HL-60/S4 treated with retinoic acid at 250 ng/mL for 4 days and 3 days (cell line): ENCODE measurements around the gene KMO.

Source experiments
- in situ Hi-C: fragments of 300-500 bp; cut with MboI; formaldehyde crosslinking; loops from 2 replicates; pipeline ENCODE4 v1.7.0; 2022; ENCODE audit warnings: low sequenced_read_pairs

KMO gene

GRCh38 chr1:241615043-241615974, 83.1 kb downstream of the KMO start:
- in situ Hi-C loops = loop anchor here (25.0 kb wide), 1 partner anchor 397 kb away; no protein-coding TSS in a partner anchor

- in situ Hi-C loops = loop anchor here (25.0 kb wide), 1 partner anchor 395 kb away; no protein-coding TSS in a partner anchor
Measured at GRCh38 chr1:241617426-241617825, 85.2 kb downstream of the KMO start.

- in situ Hi-C loops = loop anchor here (10.0 to 25.0 kb wide), 2 partner anchors 88 to 390 kb away; partner anchors contain the start of gene KMO
Measured at GRCh38 chr1:241622669-241623068, 90.5 kb downstream of the KMO start.

GRCh38 chr1:241624935-241625334, 92.8 kb downstream of the KMO start:
- in situ Hi-C loops = loop anchor here (10.0 to 25.0 kb wide), 2 partner anchors 90 to 387 kb away; partner anchors contain the start of gene KMO

GRCh38 chr1:241627453-241628259, 95.5 kb downstream of the KMO start:
- in situ Hi-C loops = loop anchor here (10.0 kb wide), 1 partner anchor 93 kb away; the partner anchor contains the start of gene KMO

GRCh38 chr1:241630005-241630404, 97.8 kb downstream of the KMO start:
- in situ Hi-C loops = no loop called here

- in situ Hi-C loops = no loop called here
Measured at GRCh38 chr1:241630476-241630875, 98.3 kb downstream of the KMO start.

GRCh38 chr1:241630899-241631298, 98.7 kb downstream of the KMO start:
- in situ Hi-C loops = no loop called here

- in situ Hi-C loops = no loop called here
Measured at GRCh38 chr1:241631674-241632073, 99.5 kb downstream of the KMO start.

- in situ Hi-C loops = no loop called here
Measured at GRCh38 chr1:241632987-241633386, 100.8 kb downstream of the KMO start.

GRCh38 chr1:241635556-241636152, 103.5 kb downstream of the KMO start:
- in situ Hi-C loops = no loop called here

GRCh38 chr1:241636291-241636690, 104.1 kb downstream of the KMO start:
- in situ Hi-C loops = no loop called here

GRCh38 chr1:241637046-241637590, 104.9 kb downstream of the KMO start:
- in situ Hi-C loops = no loop called here

GRCh38 chr1:241637604-241638003, 105.4 kb downstream of the KMO start:
- in situ Hi-C loops = no loop called here

- in situ Hi-C loops = no loop called here
Measured at GRCh38 chr1:241638099-241638682, 106.0 kb downstream of the KMO start.

- in situ Hi-C loops = no loop called here
Measured at GRCh38 chr1:241638909-241639622, 106.9 kb downstream of the KMO start.

GRCh38 chr1:241639623-241640148, 107.5 kb downstream of the KMO start:
- in situ Hi-C loops = no loop called here

- in situ Hi-C loops = no loop called here
Measured at GRCh38 chr1:241640149-241640866, 108.1 kb downstream of the KMO start, which contains the start of the genes CHML and OPN3. CHML (minus strand) TSS chr1:241640369; CDS start chr1:241635766, 4,603 bp downstream. OPN3 (minus strand) TSS chr1:241640369; CDS start chr1:241640254, 115 bp downstream.
